Ascending aorta (tissue), 2 donors: ENCODE data around the gene C11orf68. TPM values are rescaled to one million over a fixed set of nuclear protein-coding genes. Genes with fewer than 3 reads are reported as not detected.
"Not testable (repeated sequence)": the region's sequence is repeated elsewhere in the genome, so short reads cannot be mapped to it uniquely, and the experiment has no call there.

ENCODE experiments used
- DNase-seq, 2 donors: peaks; one replicate each; pipeline ENCODE4 v3.0.0-alpha.2; 2019; ENCODE audit warnings: low spot score in 2 of 2
- H3K27ac ChIP-seq, 2 donors: fragments of 200-600 bp; sonication (generic); one replicate each; pipeline ENCODE4 v1.5.1; 2016 to 2017; ENCODE audit warnings: mild to moderate bottlenecking in 1 of 2
- H3K27me3 ChIP-seq: fragments of 200-600 bp; sonication (generic); one replicate; pipeline ENCODE4 v1.5.1; 2017
- H3K36me3 ChIP-seq, 2 donors: fragments of 200-600 bp; sonication (generic); one replicate each; pipeline ENCODE4 v1.5.1; 2016
- H3K4me1 ChIP-seq, 2 donors: fragments of 200-600 bp; sonication (generic); one replicate each; pipeline ENCODE4 v1.5.1; 2016 to 2017; ENCODE audit warnings: mild to moderate bottlenecking in 1 of 2
- H3K4me3 ChIP-seq, 2 donors: fragments of 200-600 bp; sonication (generic); one replicate each; pipeline ENCODE4 v1.5.1; 2016 to 2017; ENCODE audit warnings: mild to moderate bottlenecking in 1 of 2
- H3K9me3 ChIP-seq, 2 donors: fragments of 200-600 bp; sonication (generic); one replicate each; pipeline ENCODE4 v1.5.1; 2016
- intact Hi-C: fragments of 100-400 bp; cut with DNase I; formaldehyde crosslinking; loops from one replicate; pipeline ENCODE4 v1.15.1; 2023
- total RNA-seq: library from RNA; depleted of rRNA; stranded (reverse); fragments of >200 nt; gene quantifications from one replicate; pipeline ENCODE4 v1.1.0, GENCODE V29; 2016
- TF ChIP-seq, protein P1 (sequence below), 3 experiments: fragments of 200-600 bp in 2 of 3; fragments of 450-650 bp in 1 of 3; sonication (generic) in 2 of 3; IDR thresholded peaks; one replicate each; pipeline ENCODE4 v1.5.1; 2016 to 2019; ENCODE audit warnings: antibody characterized with exemption in 3 of 3, mild to moderate bottlenecking in 1 of 3, moderate library complexity in 1 of 3

The C11orf68 gene
- total RNA-seq, 1 donor from 2014 or later: 25.3 TPM

DNA sequence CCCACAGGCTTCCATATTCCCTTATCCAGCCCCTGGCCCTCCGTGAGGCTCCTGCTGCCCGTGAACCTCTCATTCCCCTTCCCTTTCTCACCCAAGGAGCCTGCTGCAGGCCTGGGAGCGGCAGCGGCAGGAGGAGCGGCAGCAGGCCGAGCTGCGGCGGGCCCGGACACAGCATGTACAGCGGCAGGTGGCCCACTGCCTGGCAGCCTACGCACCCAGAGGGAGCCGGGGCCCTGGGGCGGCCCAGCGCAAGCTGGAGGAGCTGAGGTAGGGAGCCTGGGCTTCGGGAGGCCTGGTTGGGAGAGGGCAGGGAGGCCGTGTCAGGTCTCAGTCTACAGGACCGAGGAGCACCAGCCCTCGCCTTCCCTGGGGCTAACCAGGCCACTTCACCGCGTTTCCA is 34.6 kb upstream of the C11orf68 start:
- intact Hi-C loops: no loop called here
- DNase-seq: no peak
- Histone ChIP-seq H3K27ac (no peak overlapping the region), H3K27me3 (no peaks in the 10 kb centered on the region), H3K4me1 (no peaks in the 10 kb centered on the region), H3K4me3 (no peak overlapping the region), H3K36me3 (no peaks in the 10 kb centered on the region), H3K9me3 (no peaks in the 10 kb centered on the region)
- TF ChIP-seq, protein P1, sequence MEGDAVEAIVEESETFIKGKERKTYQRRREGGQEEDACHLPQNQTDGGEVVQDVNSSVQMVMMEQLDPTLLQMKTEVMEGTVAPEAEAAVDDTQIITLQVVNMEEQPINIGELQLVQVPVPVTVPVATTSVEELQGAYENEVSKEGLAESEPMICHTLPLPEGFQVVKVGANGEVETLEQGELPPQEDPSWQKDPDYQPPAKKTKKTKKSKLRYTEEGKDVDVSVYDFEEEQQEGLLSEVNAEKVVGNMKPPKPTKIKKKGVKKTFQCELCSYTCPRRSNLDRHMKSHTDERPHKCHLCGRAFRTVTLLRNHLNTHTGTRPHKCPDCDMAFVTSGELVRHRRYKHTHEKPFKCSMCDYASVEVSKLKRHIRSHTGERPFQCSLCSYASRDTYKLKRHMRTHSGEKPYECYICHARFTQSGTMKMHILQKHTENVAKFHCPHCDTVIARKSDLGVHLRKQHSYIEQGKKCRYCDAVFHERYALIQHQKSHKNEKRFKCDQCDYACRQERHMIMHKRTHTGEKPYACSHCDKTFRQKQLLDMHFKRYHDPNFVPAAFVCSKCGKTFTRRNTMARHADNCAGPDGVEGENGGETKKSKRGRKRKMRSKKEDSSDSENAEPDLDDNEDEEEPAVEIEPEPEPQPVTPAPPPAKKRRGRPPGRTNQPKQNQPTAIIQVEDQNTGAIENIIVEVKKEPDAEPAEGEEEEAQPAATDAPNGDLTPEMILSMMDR (IDR thresholded peaks at IDR 0.05): no peak

- Histone ChIP-seq H3K27me3 (no peaks in the 10 kb centered on the region), H3K36me3 (no peaks in the 10 kb centered on the region), H3K27ac (no peak overlapping the region), H3K9me3 (no peaks in the 10 kb centered on the region), H3K4me3 (no peak overlapping the region), H3K4me1 (no peaks in the 10 kb centered on the region)
- TF ChIP-seq, protein P1 (IDR thresholded peaks at IDR 0.05): no peak
- intact Hi-C loops: no loop called here
- no peak for DNase-seq
Observed at GRCh38 chr11:65952052-65952521, 33.2 kb upstream of the C11orf68 start.

DNA sequence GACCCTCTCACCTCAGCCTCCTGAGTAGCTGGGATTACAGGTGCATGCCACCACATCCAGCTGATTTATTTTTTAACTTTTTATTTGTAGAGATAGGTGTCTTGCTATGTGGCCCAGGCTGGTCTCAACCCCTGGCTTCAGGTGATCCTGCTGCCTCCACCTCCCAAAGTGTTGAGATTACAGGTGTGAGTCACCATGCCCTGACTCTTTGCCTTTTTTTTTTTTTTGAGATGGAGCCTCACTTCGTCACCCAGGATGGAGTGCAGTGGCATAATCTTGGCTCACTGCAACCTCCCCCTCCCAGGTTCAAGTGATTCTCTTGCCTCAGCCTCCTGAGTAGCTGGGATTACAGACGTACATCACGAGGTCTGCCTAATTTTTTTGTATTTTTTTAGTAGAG is 32.8 kb upstream of the C11orf68 start:
- H3K27me3 ChIP-seq, DNase-seq, H3K4me1 ChIP-seq, H3K27ac ChIP-seq, H3K36me3 ChIP-seq, H3K4me3 ChIP-seq, intact Hi-C loops, H3K9me3 ChIP-seq: not testable (repeated sequence)

DNA sequence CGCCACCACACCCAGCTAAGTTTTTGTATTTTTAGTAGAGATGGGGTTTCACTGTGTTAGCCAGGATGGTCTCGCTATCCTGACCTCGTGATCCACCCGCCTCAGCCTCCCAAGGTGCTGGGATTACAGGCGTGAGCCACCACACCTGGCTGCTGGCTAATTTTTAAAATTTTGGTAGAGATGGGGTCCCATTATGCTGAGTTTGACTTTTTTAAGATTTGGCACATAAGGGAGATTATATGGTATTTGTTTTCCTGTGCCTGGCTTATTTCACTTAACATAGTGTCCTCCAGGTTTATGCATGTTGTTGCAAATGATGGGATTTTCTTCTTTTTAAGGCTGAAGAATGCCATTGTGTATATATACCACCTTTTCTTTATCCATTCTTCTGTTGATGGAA is 31.8 kb upstream of the C11orf68 start:
- H3K4me3 ChIP-seq, DNase-seq, H3K9me3 ChIP-seq, H3K27ac ChIP-seq, H3K27me3 ChIP-seq, H3K36me3 ChIP-seq, H3K4me1 ChIP-seq, intact Hi-C loops: not testable (repeated sequence)

- H3K4me1 ChIP-seq: no peaks in the 10 kb centered on the region
- no peak for DNase-seq
- TF ChIP-seq, protein P1 (IDR thresholded peaks at IDR 0.05): no peak
- H3K36me3 ChIP-seq: no peaks in the 10 kb centered on the region
- H3K27me3 ChIP-seq: no peaks in the 10 kb centered on the region
- no peaks in the 10 kb centered on the region for H3K9me3 ChIP-seq
- intact Hi-C loops: no loop called here
- no peak overlapping the region for H3K4me3 ChIP-seq
- no peak overlapping the region for H3K27ac ChIP-seq
Observed at GRCh38 chr11:65947603-65948125, 28.8 kb upstream of the C11orf68 start.

DNA sequence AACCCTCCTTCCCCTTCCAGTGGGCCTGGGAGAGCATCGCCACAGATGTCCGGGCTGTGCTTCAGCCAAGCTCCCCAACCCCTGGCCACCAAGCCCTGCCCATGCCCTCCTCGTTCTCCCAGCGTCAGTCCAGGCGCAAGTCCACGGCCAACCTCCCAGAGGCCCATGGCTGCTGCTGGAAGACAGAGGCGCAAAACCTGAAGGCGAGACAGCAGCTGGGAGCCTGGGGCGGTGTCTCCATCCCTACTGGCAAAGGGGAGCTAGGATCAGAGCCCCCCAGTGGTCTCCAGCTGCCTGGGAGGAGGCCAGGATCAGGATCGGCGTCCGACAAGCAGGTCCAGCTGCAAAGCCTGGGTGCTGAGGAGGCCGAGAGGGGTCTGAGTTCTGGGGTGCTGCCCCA is 28.3 kb upstream of the C11orf68 start:
- intact Hi-C loops: no loop called here
- no peak for DNase-seq
- H3K36me3 ChIP-seq: no peaks in the 10 kb centered on the region

More for the DNA sequence above, 28.3 kb upstream of the C11orf68 start:
- Histone ChIP-seq H3K27me3 (no peaks in the 10 kb centered on the region), H3K9me3 (no peaks in the 10 kb centered on the region), H3K4me3 (no peak overlapping the region), H3K27ac (no peak overlapping the region), H3K4me1 (no peaks in the 10 kb centered on the region)
- TF ChIP-seq, protein P1 (IDR thresholded peaks at IDR 0.05): no peak
